Duodenal mucosa (tissue), 2 donors: ENCODE results near the gene CLEC16A.
A peak's percentile ranks its signal among the peaks of the same experiment; 100 is the strongest.

Experiments used
- H3K27ac ChIP-seq: one replicate; pipeline ENCODE4 v1.7.0; 2013; ENCODE audit warnings: low read depth, low read length
- H3K27me3 ChIP-seq, 2 donors: one replicate each; pipeline ENCODE4 v1.7.0; 2013; ENCODE audit warnings: low read length in 2 of 2, control low read depth in 1 of 2; ENCODE audit not compliant: insufficient read depth in 2 of 2, control insufficient read depth in 1 of 2
- H3K36me3 ChIP-seq, 2 donors: one replicate each; pipeline ENCODE4 v1.7.0; 2013; ENCODE audit warnings: low read length in 2 of 2, control low read depth in 1 of 2; ENCODE audit not compliant: insufficient read depth in 2 of 2, control insufficient read depth in 1 of 2
- H3K4me1 ChIP-seq, 2 donors: one replicate each; pipeline ENCODE4 v1.7.0; 2013; ENCODE audit warnings: low read length in 2 of 2, control low read depth in 1 of 2; ENCODE audit not compliant: insufficient read depth in 2 of 2, control insufficient read depth in 1 of 2
- H3K4me3 ChIP-seq, 2 donors: one replicate each; pipeline ENCODE4 v1.7.0; 2013; ENCODE audit warnings: low read length in 2 of 2, low read depth in 1 of 2
- H3K9ac ChIP-seq, 2 donors: one replicate each; pipeline ENCODE4 v1.7.0; 2013; ENCODE audit warnings: low read length in 2 of 2, low read depth in 1 of 2
- H3K9me3 ChIP-seq, 2 donors: one replicate each; pipeline ENCODE4 v1.7.0; 2013; ENCODE audit warnings: low read length in 2 of 2, control low read depth in 1 of 2; ENCODE audit not compliant: control insufficient read depth in 1 of 2

Gene CLEC16A

GRCh38 chr16:11201498-11202259 lies 257.3 kb downstream of the CLEC16A start:
- no peak overlapping the region for H3K4me3 ChIP-seq
- H3K4me1 ChIP-seq = peaks cover 23 to 28% of the 10 kb centered on the region in 2 donors
- no peak overlapping the region for H3K9ac ChIP-seq
- H3K27me3 ChIP-seq = peaks cover 4 to 8% of the 10 kb centered on the region in 2 donors
- no peak overlapping the region for H3K27ac ChIP-seq
- no peaks in the 10 kb centered on the region for H3K9me3 ChIP-seq
- H3K36me3 ChIP-seq = no peaks in the 10 kb centered on the region

GRCh38 chr16:11202260-11203091 lies 258.1 kb downstream of the CLEC16A start:
- Histone ChIP-seq H3K36me3 (no peaks in the 10 kb centered on the region), H3K4me3 (no peak overlapping the region), H3K4me1 (peaks cover 23 to 28% of the 10 kb centered on the region in 2 donors), H3K9me3 (peaks cover 0 to 3% of the 10 kb centered on the region in 2 donors), H3K27me3 (peaks cover 4 to 8% of the 10 kb centered on the region in 2 donors), H3K27ac (no peak overlapping the region), H3K9ac (no peak overlapping the region)

- Histone ChIP-seq H3K36me3 (no peaks in the 10 kb centered on the region), H3K4me1 (peaks cover 23 to 28% of the 10 kb centered on the region in 2 donors), H3K9ac (no peak overlapping the region), H3K27me3 (peaks cover 4 to 8% of the 10 kb centered on the region in 2 donors), H3K9me3 (peaks cover 0 to 6% of the 10 kb centered on the region in 2 donors), H3K27ac (no peak overlapping the region), H3K4me3 (no peak overlapping the region)
Observed at GRCh38 chr16:11203111-11203623, 258.8 kb downstream of the CLEC16A start.

- H3K9ac ChIP-seq = no peak overlapping the region
- H3K36me3 ChIP-seq = no peaks in the 10 kb centered on the region
- peaks cover 0 to 6% of the 10 kb centered on the region in 2 donors for H3K9me3 ChIP-seq
- peaks cover 4 to 8% of the 10 kb centered on the region in 2 donors for H3K27me3 ChIP-seq
- H3K27ac ChIP-seq = no peak overlapping the region
- no peak overlapping the region for H3K4me3 ChIP-seq
- peaks cover 19 to 21% of the 10 kb centered on the region in 2 donors for H3K4me1 ChIP-seq
Observed at GRCh38 chr16:11204513-11205047, 260.2 kb downstream of the CLEC16A start.

- peaks cover 0 to 6% of the 10 kb centered on the region in 2 donors for H3K9me3 ChIP-seq
- H3K27me3 ChIP-seq = peaks cover 4 to 8% of the 10 kb centered on the region in 2 donors
- no peak overlapping the region for H3K4me3 ChIP-seq
- no peaks in the 10 kb centered on the region for H3K36me3 ChIP-seq
- no peak overlapping the region for H3K27ac ChIP-seq
- H3K9ac ChIP-seq = no peak overlapping the region
- H3K4me1 ChIP-seq = peaks cover 19 to 21% of the 10 kb centered on the region in 2 donors
Observed at GRCh38 chr16:11205065-11205699, 260.8 kb downstream of the CLEC16A start.

GRCh38 chr16:11205754-11206581 lies 261.6 kb downstream of the CLEC16A start:
- Histone ChIP-seq H3K4me1 (peaks cover 19 to 21% of the 10 kb centered on the region in 2 donors), H3K4me3 (no peak overlapping the region), H3K9me3 (peaks cover 0 to 6% of the 10 kb centered on the region in 2 donors), H3K27me3 (peaks cover 4 to 8% of the 10 kb centered on the region in 2 donors), H3K9ac (peak overlapping the region in 1 of 2 donors; percentile 22), H3K27ac (no peak overlapping the region), H3K36me3 (no peaks in the 10 kb centered on the region)

GRCh38 chr16:11207646-11208045 lies 263.3 kb downstream of the CLEC16A start:
- no peak overlapping the region for H3K9ac ChIP-seq
- no peaks in the 10 kb centered on the region for H3K36me3 ChIP-seq
- H3K4me3 ChIP-seq = no peak overlapping the region
- H3K27ac ChIP-seq = no peak overlapping the region
- H3K4me1 ChIP-seq = peaks cover 16% of the 10 kb centered on the region in 2 donors
- H3K27me3 ChIP-seq = peaks cover 0 to 4% of the 10 kb centered on the region in 2 donors
- peaks cover 0 to 6% of the 10 kb centered on the region in 2 donors for H3K9me3 ChIP-seq

GRCh38 chr16:11208916-11209665 lies 264.7 kb downstream of the CLEC16A start:
- peaks cover 16% of the 10 kb centered on the region in 2 donors for H3K4me1 ChIP-seq
- no peak overlapping the region for H3K27ac ChIP-seq
- no peaks in the 10 kb centered on the region for H3K36me3 ChIP-seq
- no peak overlapping the region for H3K9ac ChIP-seq
- H3K4me3 ChIP-seq = no peak overlapping the region
- H3K9me3 ChIP-seq = peaks cover 0 to 6% of the 10 kb centered on the region in 2 donors
- H3K27me3 ChIP-seq = peaks cover 0 to 4% of the 10 kb centered on the region in 2 donors
